HEK293T (cell line): ENCODE measurements around the gene TMEM61.
A peak's percentile ranks its signal among the peaks of the same experiment; 100 is the strongest.
"Not testable (repeated sequence)": the region's sequence is repeated elsewhere in the genome, so short reads cannot be mapped to it uniquely, and the experiment has no call there.

Experiments used
- CTCF ChIA-PET: fragments of 350-600 bp; formaldehyde crosslinking; extraction: SDS; loops from one replicate; lab custom pipeline; 2021; ENCODE audit warnings: antibody characterized with exemption, inconsistent platforms; lab: Yijun Ruan, JAX
- POLR2A ChIA-PET: fragments of 350-600 bp; formaldehyde crosslinking; extraction: SDS; loops from one replicate; lab custom pipeline; 2020; ENCODE audit warnings: antibody characterized with exemption, inconsistent platforms; lab: Yijun Ruan, JAX
- DNase-seq: peaks from one replicate; pipeline ENCODE4 v3.0.0; 2012; ENCODE audit warnings: mixed read lengths; ENCODE audit errors: extremely low spot score
- ARNT ChIP-seq: fragments of 450-650 bp; IDR thresholded peaks from 2 replicates; pipeline ENCODE4 v1.6.1; 2017; ENCODE audit warnings: mild to moderate bottlenecking
- BHLHE40 ChIP-seq: fragments of 450-650 bp; IDR thresholded peaks from 2 replicates; pipeline ENCODE4 v1.6.1; 2016; ENCODE audit warnings: mild to moderate bottlenecking, moderate library complexity, borderline replicate concordance
- CTBP1 ChIP-seq: fragments of 450-650 bp; IDR thresholded peaks from 2 replicates; pipeline ENCODE4 v1.6.1; 2016; ENCODE audit warnings: borderline replicate concordance
- ELF4 ChIP-seq: fragments of 450-650 bp; IDR thresholded peaks from 2 replicates; pipeline ENCODE4 v1.6.1; 2017; ENCODE audit warnings: antibody characterized with exemption
- FOXA1 ChIP-seq: fragments of 450-650 bp; IDR thresholded peaks from 2 replicates; pipeline ENCODE4 v1.6.1; 2016; ENCODE audit warnings: mild to moderate bottlenecking
- FOXK2 ChIP-seq: fragments of 450-650 bp; IDR thresholded peaks from 2 replicates; pipeline ENCODE4 v1.6.1; 2016; ENCODE audit warnings: mild to moderate bottlenecking
- FOXM1 ChIP-seq: fragments of 450-650 bp; IDR thresholded peaks from 2 replicates; pipeline ENCODE4 v1.6.1; 2017; ENCODE audit warnings: mild to moderate bottlenecking, borderline replicate concordance
- HDGF ChIP-seq: fragments of 450-650 bp; IDR thresholded peaks from 2 replicates; pipeline ENCODE4 v1.6.1; 2017; ENCODE audit warnings: antibody characterized with exemption, borderline replicate concordance
- L3MBTL2 ChIP-seq: fragments of 450-650 bp; conservative IDR thresholded peaks from 2 replicates; pipeline ENCODE4 v1.6.1; 2016; ENCODE audit warnings: mild to moderate bottlenecking
- LEF1 ChIP-seq: fragments of 450-650 bp; IDR thresholded peaks from 2 replicates; pipeline ENCODE4 v1.6.1; 2017; ENCODE audit warnings: mild to moderate bottlenecking, borderline replicate concordance
- NFRKB ChIP-seq: fragments of 450-650 bp; IDR thresholded peaks from 2 replicates; pipeline ENCODE4 v1.6.1; 2016; ENCODE audit warnings: mild to moderate bottlenecking, moderate library complexity
- PKNOX1 ChIP-seq: fragments of 450-650 bp; IDR thresholded peaks from 2 replicates; pipeline ENCODE4 v1.6.1; 2016
- SP1 ChIP-seq: fragments of 450-650 bp; IDR thresholded peaks from 2 replicates; pipeline ENCODE4 v1.6.1; 2017
- SUZ12 ChIP-seq: fragments of 450-650 bp; IDR thresholded peaks from 2 replicates; pipeline ENCODE4 v1.6.1; 2016; ENCODE audit warnings: mild to moderate bottlenecking
- TARDBP ChIP-seq: fragments of 450-650 bp; IDR thresholded peaks from 2 replicates; pipeline ENCODE4 v1.6.1; 2016
- ZNF384 ChIP-seq: fragments of 450-650 bp; IDR thresholded peaks from 2 replicates; pipeline ENCODE4 v1.6.1; 2016

TMEM61 gene

GRCh38 chr1:54962612-54963395, 17.6 kb upstream of the TMEM61 start:
- DNase-seq, result no peak
- ChIA-PET POLR2A (no interaction called here), CTCF (no interaction called here)
- TF ChIP-seq SUZ12, result no peak
- TF ChIP-seq LEF1, result no peak
- no peak for TF ChIP-seq ELF4
- TF ChIP-seq CTBP1, result no peak
- TF ChIP-seq FOXK2, result no peak
- TF ChIP-seq SP1, result no peak
- TF ChIP-seq BHLHE40, result no peak
- TF ChIP-seq ZNF384, result no peak
- no peak for TF ChIP-seq FOXM1
- no peak for TF ChIP-seq ARNT
- TF ChIP-seq FOXA1, result no peak

GRCh38 chr1:54963829-54964228, 16.6 kb upstream of the TMEM61 start:
- CTCF ChIA-PET, POLR2A ChIA-PET: not testable (repeated sequence)

GRCh38 chr1:54965624-54966340, 14.6 kb upstream of the TMEM61 start:
- peak; percentile 12 for DNase-seq
- no peak for TF ChIP-seq SUZ12
- TF ChIP-seq CTBP1, result no peak
- TF ChIP-seq FOXK2, result no peak
- no peak for TF ChIP-seq ARNT
- no peak for TF ChIP-seq L3MBTL2
- no peak for TF ChIP-seq SP1
- TF ChIP-seq FOXA1, result no peak
- TF ChIP-seq HDGF, result no peak
- no peak for TF ChIP-seq NFRKB
- TF ChIP-seq TARDBP, result no peak
- no peak for TF ChIP-seq ELF4
- no peak for TF ChIP-seq FOXM1
- TF ChIP-seq LEF1, result no peak
- no peak for TF ChIP-seq ZNF384
- TF ChIP-seq BHLHE40, result no peak
- CTCF ChIA-PET, result interaction anchor here (1.2 to 1.7 kb wide), 2 partner anchors 15 to 56 kb away, joined by 5 to 9 read pairs; no protein-coding TSS in a partner anchor
- POLR2A ChIA-PET, result no interaction called here

More at GRCh38 chr1:54963829-54964228, 16.6 kb upstream of the TMEM61 start:
- DNase-seq, result not testable (repeated sequence)

- TF ChIP-seq PKNOX1, result no peak
- TF ChIP-seq NFRKB, result no peak
- no peak for TF ChIP-seq TARDBP
- TF ChIP-seq ARNT, result no peak
- no peak for TF ChIP-seq L3MBTL2
- TF ChIP-seq LEF1, result no peak
- no peak for TF ChIP-seq SUZ12
- TF ChIP-seq ZNF384, result no peak
- no peak for TF ChIP-seq ELF4
- DNase-seq, result no peak
- CTCF ChIA-PET, result no interaction called here
- POLR2A ChIA-PET, result no interaction called here
These were observed 13.1 kb upstream of the TMEM61 start for GRCh38 chr1:54967372-54967771.

- ChIA-PET POLR2A (no interaction called here), CTCF (no interaction called here)
- no peak for DNase-seq
- TF ChIP-seq FOXA1 (no peak), LEF1 (no peak), SP1 (no peak), PKNOX1 (no peak), ARNT (no peak), ZNF384 (no peak), CTBP1 (no peak), FOXM1 (no peak), NFRKB (no peak), FOXK2 (no peak), SUZ12 (no peak), HDGF (no peak), ELF4 (no peak), BHLHE40 (no peak)
These were observed 11.9 kb upstream of the TMEM61 start for GRCh38 chr1:54968551-54968950.

- ChIA-PET POLR2A (no interaction called here), CTCF (interaction anchor here (1.2 kb wide), 1 partner anchor 25 kb away, joined by 5 read pairs; no protein-coding TSS in a partner anchor)
- no peak for DNase-seq
- TF ChIP-seq PKNOX1, result no peak
These were observed 10.5 kb upstream of the TMEM61 start for GRCh38 chr1:54969879-54970278.
